ENCODE results near the gene CASKIN2.
A peak's percentile ranks its signal among the peaks of the same experiment; 100 is the strongest.

CASKIN2 gene

DNA sequence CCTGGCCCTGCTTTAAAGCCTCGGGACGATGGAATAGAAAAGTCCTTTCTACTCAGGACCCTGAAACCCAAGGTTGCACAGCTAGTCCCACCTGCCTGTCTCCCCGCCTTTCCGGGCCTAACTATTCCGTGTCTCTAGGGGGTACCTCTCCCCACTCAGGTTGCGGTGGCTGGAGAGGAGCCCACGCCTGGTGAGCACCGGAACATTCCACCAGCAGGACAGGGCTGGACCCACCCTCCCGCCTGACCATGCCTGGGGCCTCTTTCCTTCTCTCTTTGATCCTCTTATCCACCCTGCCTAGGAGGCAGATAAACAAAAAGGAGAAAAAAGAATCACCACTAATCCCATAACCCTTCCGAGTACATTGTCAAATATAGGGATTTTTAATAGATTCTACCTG, 21.0 kb upstream of the CASKIN2 start:
- H3K27ac Mint-ChIP-seq = no peak overlapping the region
- no peaks in the 10 kb centered on the region for H3K27me3 Mint-ChIP-seq
- H3K4me3 Mint-ChIP-seq = no peak overlapping the region
- DNase-seq (ENCODE audit: low spot score in 2 of 2) (no peak), ATAC-seq (ENCODE audit: low read depth) (no peak)
- H3K36me3 Mint-ChIP-seq = peaks cover 7% of the 10 kb centered on the region
- peaks cover 8% of the 10 kb centered on the region for H3K4me1 Mint-ChIP-seq
- no peaks in the 10 kb centered on the region for H3K9me3 Mint-ChIP-seq

DNA sequence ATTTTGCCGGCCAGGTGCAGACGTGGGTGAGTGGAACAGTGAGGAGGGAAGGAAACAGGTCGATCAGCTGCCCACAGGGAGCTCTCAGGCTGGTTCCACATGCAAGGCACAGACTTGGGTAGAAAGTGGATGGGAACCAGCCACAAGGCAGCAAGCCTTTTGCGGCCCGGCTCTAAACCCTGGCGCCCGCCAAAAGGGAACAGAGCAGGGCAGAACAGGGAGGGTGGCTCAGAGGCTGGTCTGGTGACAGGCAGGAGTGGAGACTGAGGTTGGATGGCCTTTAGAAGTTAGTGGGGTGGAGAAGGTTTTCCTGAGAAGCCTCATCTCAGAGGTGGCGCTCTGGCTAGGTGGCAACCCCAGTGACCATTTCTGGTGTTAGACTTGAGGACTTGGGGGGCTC, 20.5 kb upstream of the CASKIN2 start:
- H3K9me3 Mint-ChIP-seq = no peaks in the 10 kb centered on the region
- H3K27me3 Mint-ChIP-seq = no peaks in the 10 kb centered on the region
- no peak overlapping the region for H3K27ac Mint-ChIP-seq
- DNase-seq (ENCODE audit: low spot score in 2 of 2) = no peak
- H3K4me3 Mint-ChIP-seq = no peak overlapping the region
- peaks cover 8% of the 10 kb centered on the region for H3K4me1 Mint-ChIP-seq
- peaks cover 5% of the 10 kb centered on the region for H3K36me3 Mint-ChIP-seq
- no peak for ATAC-seq (ENCODE audit: low read depth)

DNA sequence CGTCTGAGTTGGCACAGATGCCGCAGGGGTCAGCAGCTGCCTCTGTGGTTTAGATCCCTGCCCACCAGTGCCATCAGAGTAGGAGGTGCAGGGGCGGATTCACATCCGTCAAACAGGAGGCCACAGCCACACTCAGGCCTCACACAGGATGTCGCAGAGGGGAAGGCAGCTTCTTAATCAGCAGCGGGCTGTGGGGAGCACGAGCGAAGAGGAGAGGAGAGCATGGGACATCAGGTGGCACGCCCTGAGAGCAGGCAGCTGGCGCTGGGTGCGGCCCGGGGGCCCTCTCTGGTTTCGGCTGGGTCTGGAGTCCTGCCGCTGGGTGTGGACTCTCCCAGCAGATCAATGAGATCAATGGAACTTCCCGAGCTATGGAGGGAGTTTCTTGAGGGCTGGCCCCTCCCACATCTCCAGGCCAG, 19.8 kb upstream of the CASKIN2 start:
- Mint-ChIP-seq H3K27ac (peak overlapping the region; percentile 77), H3K4me1 (peaks cover 8% of the 10 kb centered on the region), H3K36me3 (peaks cover 5% of the 10 kb centered on the region), H3K27me3 (no peaks in the 10 kb centered on the region), H3K4me3 (peak overlapping the region; percentile 59), H3K9me3 (no peaks in the 10 kb centered on the region)
- ATAC-seq (ENCODE audit: low read depth) (peak; percentile 86), DNase-seq (ENCODE audit: low spot score in 2 of 2) (no peak)

DNA sequence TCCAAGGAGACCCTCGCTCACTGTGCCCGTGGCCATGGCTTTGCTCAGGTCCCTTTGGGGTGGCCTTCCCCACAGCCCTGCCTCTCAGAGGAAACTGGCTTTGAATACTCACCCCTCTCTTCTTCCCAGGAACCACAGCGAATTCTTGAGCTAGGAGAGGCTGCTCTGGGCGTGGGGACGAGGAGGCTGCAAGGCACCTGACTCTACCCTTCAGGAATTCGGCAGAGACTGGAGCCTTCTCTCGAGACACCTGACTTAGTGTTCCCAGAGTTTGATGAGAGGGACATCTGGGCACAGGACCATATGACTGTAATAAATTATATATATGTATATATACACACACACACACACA, 16.4 kb upstream of the CASKIN2 start:
- H3K4me3 Mint-ChIP-seq = no peak overlapping the region
- no peaks in the 10 kb centered on the region for H3K9me3 Mint-ChIP-seq
- H3K36me3 Mint-ChIP-seq = peaks cover 2% of the 10 kb centered on the region
- no peaks in the 10 kb centered on the region for H3K27me3 Mint-ChIP-seq
- no peak for ATAC-seq (ENCODE audit: low read depth)
- no peak for DNase-seq (ENCODE audit: low spot score in 2 of 2)
- H3K27ac Mint-ChIP-seq = no peak overlapping the region
- H3K4me1 Mint-ChIP-seq = peaks cover 8% of the 10 kb centered on the region

DNA sequence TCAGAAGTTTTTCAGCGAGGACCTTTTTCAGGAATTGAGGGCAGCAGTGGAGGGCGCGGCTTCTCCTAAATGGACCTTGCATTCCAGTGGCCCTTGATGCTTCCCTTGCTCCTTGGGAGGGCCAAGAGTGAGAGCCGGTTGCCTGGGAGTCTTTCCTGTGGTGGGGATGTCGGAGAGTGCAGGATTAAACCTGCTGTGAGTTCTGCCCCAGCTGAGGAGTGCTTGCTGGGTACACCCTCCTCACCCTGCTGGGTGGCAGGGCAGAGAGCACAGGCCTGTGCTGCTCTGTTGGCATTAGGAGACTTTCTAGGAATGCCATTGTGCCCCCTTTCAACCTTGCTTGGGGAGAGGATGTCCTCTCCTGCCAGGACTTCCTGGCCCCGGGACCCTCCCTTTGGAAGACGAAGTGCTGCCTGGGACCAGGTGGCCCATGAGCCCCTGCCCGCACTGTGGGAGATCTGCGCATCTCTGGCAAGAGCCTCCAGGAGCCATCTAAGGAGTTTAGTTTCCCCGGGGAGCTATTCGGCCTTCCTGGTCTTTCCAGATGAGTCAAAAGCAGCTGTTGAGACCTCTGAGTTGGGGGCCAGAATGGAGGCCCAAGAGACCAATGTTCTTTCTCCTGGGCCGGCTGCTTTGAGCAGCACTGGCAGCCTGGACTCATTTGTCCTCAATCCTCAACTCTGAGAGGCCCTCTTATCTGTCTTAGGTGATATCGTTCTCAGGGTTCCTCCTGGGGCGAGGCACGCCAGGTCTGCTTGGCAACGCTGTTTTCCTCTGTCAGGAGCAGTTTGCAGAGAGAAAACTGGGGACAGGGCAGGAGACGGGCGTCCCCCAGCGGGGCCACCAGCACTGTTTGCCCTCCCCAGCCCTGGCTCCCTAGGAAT, 15.7 kb upstream of the CASKIN2 start:
- no peak overlapping the region for H3K27ac Mint-ChIP-seq
- no peaks in the 10 kb centered on the region for H3K27me3 Mint-ChIP-seq
- H3K9me3 Mint-ChIP-seq = no peaks in the 10 kb centered on the region
- H3K4me3 Mint-ChIP-seq = no peak overlapping the region
- DNase-seq (ENCODE audit: low spot score in 2 of 2) (no peak), ATAC-seq (ENCODE audit: low read depth) (no peak)
- peaks cover 11% of the 10 kb centered on the region for H3K4me1 Mint-ChIP-seq
- peaks cover 2% of the 10 kb centered on the region for H3K36me3 Mint-ChIP-seq

DNA sequence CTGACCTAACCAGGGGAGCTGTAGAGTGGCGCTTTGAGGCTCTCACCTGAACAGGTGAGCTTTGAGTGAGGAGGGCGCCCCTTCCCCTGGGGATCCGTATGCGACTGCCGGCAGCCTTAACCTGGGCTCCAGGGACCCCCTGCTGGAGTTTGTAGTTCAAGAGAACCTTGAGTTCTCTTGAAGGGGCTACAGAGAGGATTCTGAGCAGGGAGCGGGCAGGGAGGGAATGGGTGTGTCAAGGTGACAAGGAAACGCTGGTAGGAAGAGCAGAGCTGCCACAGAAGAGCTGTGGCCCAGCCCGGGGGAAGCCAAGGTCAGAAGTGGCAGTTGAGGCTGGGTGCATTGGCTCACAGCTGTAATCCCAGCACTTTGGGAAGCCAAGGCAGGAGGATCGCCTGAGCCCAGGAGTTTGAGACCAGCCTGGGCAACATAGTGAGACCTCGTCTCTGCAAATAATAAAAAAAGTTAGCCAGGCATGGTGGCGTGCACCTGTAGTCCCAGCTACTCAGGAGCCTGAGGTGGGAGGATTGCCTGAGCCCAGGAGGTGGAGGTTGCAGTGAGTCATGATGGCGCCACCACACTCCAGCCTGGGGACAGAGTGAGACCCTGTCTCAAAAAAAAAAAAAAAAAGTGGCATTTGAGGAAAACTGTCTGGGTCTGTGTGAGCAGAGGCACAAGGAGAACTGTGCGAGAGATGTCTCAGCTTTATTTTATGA, 11.4 kb upstream of the CASKIN2 start:
- no peaks in the 10 kb centered on the region for H3K36me3 Mint-ChIP-seq
- no peaks in the 10 kb centered on the region for H3K9me3 Mint-ChIP-seq
- peak overlapping the region; percentile 74 for H3K4me3 Mint-ChIP-seq
- H3K27me3 Mint-ChIP-seq = no peaks in the 10 kb centered on the region
- ATAC-seq (ENCODE audit: low read depth) (no peak), DNase-seq (ENCODE audit: low spot score in 2 of 2) (no peak)
- no peak overlapping the region for H3K27ac Mint-ChIP-seq
- H3K4me1 Mint-ChIP-seq = peaks cover 3% of the 10 kb centered on the region

DNA sequence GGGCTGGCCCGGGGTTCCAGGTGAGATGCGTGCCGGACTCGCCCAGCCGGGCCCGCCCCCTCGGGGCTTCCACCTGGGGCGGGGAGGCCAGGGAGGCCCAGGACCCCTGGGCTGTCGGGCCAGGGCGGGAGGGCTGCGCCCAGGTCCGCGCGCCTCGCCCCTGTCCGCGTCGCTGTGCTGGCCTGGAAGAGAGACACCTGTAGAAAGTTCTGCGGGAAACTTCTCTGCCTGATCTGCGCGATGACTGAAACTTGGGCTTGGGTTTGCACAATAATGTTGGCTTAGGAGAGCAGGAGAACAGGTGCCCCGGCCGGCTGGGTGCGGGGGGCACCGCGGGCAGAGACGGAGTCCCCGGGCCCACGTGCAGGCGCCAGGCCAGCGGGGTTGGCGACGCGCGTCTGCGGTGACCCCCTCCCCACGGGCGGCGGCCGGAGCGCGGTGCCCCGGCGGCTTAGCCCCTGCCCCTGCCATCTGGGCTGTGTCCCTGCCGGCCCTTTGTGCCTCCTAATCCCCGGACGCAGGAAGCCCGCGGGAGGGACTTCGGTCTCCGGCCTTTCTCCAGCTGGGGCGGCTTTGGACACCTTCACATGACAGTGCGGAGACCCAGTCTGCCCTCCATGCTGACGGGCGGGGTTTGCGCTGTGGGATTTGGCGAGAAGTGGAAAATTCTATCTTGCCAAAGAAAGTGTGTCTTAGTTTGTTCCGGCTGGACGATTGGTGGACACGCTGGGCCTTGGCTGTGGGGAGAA, 10.6 kb upstream of the CASKIN2 start:
- Mint-ChIP-seq H3K4me3 (peak overlapping the region; percentile 74), H3K4me1 (peaks cover 3% of the 10 kb centered on the region), H3K36me3 (no peaks in the 10 kb centered on the region), H3K9me3 (no peaks in the 10 kb centered on the region), H3K27me3 (no peaks in the 10 kb centered on the region), H3K27ac (no peak overlapping the region)
- no peak for DNase-seq (ENCODE audit: low spot score in 2 of 2)
- ATAC-seq (ENCODE audit: low read depth) = peak; percentile 10

DNA sequence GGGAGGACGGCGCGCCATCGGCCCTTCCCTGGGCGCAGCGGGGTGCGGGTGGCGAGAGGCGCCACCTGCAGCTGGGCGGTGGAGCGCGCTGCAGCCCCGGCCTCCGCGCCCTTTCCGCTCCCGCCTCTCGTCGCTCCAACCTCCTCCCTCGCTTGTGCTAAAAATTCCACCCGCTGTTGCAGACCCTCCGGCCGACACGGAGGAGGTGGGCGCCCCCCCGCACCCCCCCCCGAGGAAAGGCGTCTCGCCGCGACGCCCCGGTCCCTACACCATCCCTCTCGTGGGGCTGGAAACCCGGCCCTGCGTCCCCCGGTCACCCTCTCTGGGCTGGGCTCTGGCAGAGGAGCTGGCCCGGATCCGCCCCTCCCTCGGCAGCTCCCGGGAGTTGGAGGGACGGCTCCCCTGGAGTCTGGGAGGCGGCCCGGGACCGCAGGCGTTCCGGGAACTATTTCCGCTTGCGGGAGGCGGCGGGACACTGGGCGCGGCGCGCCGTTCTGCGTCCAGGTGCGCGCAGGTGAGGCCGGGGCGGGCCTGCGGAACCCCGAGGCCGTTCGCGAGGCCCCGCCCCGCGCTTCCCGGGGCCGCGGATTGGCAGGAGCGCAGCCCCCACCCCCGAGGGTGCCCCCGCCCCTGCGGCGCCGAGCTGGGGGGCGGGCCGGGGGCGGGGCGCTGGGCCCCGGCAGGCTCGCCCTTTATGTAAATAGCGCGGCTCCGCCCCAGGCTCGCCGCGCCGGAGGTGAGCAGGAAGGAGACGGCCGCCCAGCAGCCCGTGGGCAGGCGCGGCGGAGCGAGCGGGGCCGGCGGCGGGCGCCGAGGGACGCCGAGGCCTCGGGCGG, 9.9 kb upstream of the CASKIN2 start, which contains the start of gene LLGL2:
Gene LLGL2 (plus strand): TSS at position 728 of the 836 bp plus-strand sequence. CDS start 17,730 bp downstream, outside the sequence.
- DNase-seq (ENCODE audit: low spot score in 2 of 2) (peak; percentile 78 to 83), ATAC-seq (ENCODE audit: low read depth) (peak; percentile 92)
- Mint-ChIP-seq H3K4me1 (peaks cover 3% of the 10 kb centered on the region), H3K9me3 (no peaks in the 10 kb centered on the region), H3K27me3 (no peaks in the 10 kb centered on the region), H3K27ac (no peak within 1 kb of the TSS), H3K36me3 (no peaks in the 10 kb centered on the region), H3K4me3 (peak within 1 kb of the TSS; percentile 77)

DNA sequence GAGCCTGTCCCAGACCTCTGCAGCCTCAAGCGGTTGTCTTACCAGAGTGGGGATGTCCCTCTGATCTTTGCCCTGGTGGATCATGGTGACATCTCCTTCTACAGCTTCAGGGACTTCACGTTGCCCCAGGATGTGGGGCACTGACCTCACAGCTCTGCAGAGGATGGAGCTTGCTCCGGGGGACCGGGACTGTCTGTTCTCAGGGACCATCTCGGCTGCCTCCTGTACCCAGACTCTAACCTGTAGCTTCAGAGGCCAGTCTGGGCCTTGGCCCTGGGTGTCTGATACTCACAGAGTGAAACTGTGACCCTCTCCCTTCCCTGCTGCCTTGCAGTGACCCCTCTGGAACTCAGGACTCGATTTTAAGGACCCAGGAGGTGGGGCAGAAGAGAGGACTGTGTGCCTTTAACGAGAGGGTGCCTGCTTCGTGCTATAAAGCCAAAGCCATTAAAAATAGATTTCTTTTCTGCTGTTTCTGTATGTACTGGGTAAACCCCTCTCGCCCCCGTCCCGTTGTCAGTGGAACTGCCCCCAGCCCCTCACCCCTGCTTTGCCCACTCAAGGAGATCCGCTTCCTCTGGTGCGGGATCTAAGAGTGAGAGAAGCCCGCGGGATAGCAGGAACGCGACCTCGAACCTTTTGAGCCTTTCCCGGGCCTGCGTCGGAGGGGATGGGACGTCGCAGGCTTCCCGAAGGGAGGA, 9.1 kb upstream of the CASKIN2 start:
- H3K27me3 Mint-ChIP-seq = no peaks in the 10 kb centered on the region
- H3K27ac Mint-ChIP-seq = no peak overlapping the region
- H3K4me3 Mint-ChIP-seq = peak overlapping the region; percentile 68
- H3K4me1 Mint-ChIP-seq = peaks cover 3% of the 10 kb centered on the region
- no peaks in the 10 kb centered on the region for H3K36me3 Mint-ChIP-seq
- DNase-seq (ENCODE audit: low spot score in 2 of 2) (no peak), ATAC-seq (ENCODE audit: low read depth) (no peak)
- no peaks in the 10 kb centered on the region for H3K9me3 Mint-ChIP-seq

DNA sequence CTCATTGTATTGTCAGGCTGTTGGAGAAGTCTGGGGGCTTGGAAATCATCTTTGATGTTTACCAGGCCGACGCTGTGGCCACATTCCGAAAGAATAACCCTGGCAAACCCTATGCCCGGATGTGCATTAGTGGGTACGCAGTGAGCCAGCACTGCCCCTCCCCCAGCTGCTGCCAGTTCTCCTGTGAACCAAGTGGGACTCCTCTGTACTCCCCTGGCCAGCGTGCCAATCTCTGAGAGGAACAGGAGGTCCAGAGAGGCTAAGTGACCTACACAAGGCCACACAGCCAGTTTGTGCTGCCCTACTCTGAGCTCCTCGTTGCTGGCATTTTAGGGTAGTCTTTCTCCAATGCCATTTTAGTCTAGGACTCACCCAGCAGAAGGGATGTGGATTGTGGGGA, 8.3 kb upstream of the CASKIN2 start:
- Mint-ChIP-seq H3K4me3 (no peak overlapping the region), H3K36me3 (no peaks in the 10 kb centered on the region), H3K9me3 (no peaks in the 10 kb centered on the region), H3K4me1 (peaks cover 3% of the 10 kb centered on the region), H3K27ac (no peak overlapping the region), H3K27me3 (no peaks in the 10 kb centered on the region)
- DNase-seq (ENCODE audit: low spot score in 2 of 2) = no peak
- no peak for ATAC-seq (ENCODE audit: low read depth)

DNA sequence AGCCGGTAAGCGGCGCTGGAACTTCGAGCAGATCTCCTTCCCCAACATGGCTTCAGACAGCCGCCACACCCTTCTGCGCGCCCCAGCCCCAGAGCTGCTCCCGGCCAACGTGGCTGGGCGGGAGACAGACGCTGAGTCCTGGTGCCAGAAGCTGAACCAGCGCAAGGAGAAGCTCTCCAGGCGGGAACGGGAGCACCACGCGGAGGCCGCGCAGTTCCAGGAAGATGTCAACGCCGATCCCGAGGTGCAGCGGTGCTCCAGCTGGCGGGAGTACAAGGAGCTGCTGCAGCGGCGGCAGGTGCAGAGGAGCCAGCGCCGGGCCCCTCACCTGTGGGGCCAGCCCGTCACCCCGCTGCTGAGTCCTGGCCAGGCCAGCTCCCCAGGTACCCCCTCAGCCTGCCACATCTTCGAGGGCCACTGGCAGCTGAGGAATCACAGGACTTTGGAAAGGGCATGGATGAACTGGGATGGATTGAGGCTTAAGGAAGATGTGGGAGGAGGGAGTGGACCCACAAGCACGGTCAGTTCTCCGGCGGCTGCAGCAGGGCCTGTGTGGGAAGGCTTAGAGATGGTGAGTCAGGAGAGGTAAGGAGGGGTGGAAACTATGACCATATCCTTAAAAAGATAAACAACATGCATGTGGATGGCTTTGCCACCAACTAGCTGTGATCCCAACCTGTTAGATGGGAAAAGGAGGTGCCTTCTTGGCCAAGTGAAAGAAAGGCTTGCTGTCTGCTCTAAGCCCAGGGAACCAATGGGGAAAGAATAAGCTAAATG, 6.8 kb upstream of the CASKIN2 start:
- Mint-ChIP-seq H3K9me3 (no peaks in the 10 kb centered on the region), H3K4me1 (peaks cover 19% of the 10 kb centered on the region), H3K27ac (no peak overlapping the region), H3K36me3 (peaks cover 2% of the 10 kb centered on the region), H3K4me3 (no peak overlapping the region), H3K27me3 (no peaks in the 10 kb centered on the region)
- ATAC-seq (ENCODE audit: low read depth) (no peak), DNase-seq (ENCODE audit: low spot score in 2 of 2) (no peak)

DNA sequence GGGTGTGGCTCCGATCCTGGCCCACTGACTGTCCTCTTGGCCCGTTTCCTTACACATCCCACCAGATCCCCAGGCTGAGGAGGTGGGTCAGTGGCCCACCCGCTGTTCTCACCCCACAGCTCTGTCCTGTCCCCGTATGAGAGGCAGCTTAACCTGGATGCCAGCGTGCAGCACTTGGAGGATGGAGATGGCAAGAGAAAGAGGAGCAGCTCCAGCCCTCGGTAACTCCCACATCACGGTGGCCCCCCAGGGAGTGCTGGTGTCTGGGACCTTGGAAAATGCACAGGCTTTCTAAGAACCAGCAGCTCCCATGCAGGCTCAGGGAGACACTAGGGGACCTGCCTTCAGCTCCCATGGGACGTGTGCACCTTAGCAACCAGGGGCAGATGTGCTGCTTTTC, 6.0 kb upstream of the CASKIN2 start:
- Mint-ChIP-seq H3K27ac (no peak overlapping the region), H3K9me3 (no peaks in the 10 kb centered on the region), H3K27me3 (no peaks in the 10 kb centered on the region), H3K4me3 (no peak overlapping the region), H3K36me3 (peaks cover 2% of the 10 kb centered on the region), H3K4me1 (peaks cover 19% of the 10 kb centered on the region)
- ATAC-seq (ENCODE audit: low read depth) (no peak), DNase-seq (ENCODE audit: low spot score in 2 of 2) (no peak)

All from memory B cell (primary cell).